HG03095 (cell line): ENCODE data around the gene TTC39C.
A peak's percentile ranks its signal among the peaks of the same experiment; 100 is the strongest.
"Not testable (repeated sequence)": the region's sequence is repeated elsewhere in the genome, so short reads cannot be mapped to it uniquely, and the experiment has no call there.

Source experiments
- ATAC-seq: cut with Tn5 transposase; IDR thresholded peaks from one replicate; pipeline ENCODE4 v1.9.1; 2021; ENCODE audit warnings: moderate library complexity; ENCODE audit not compliant: unreplicated experiment

Gene TTC39C

DNA sequence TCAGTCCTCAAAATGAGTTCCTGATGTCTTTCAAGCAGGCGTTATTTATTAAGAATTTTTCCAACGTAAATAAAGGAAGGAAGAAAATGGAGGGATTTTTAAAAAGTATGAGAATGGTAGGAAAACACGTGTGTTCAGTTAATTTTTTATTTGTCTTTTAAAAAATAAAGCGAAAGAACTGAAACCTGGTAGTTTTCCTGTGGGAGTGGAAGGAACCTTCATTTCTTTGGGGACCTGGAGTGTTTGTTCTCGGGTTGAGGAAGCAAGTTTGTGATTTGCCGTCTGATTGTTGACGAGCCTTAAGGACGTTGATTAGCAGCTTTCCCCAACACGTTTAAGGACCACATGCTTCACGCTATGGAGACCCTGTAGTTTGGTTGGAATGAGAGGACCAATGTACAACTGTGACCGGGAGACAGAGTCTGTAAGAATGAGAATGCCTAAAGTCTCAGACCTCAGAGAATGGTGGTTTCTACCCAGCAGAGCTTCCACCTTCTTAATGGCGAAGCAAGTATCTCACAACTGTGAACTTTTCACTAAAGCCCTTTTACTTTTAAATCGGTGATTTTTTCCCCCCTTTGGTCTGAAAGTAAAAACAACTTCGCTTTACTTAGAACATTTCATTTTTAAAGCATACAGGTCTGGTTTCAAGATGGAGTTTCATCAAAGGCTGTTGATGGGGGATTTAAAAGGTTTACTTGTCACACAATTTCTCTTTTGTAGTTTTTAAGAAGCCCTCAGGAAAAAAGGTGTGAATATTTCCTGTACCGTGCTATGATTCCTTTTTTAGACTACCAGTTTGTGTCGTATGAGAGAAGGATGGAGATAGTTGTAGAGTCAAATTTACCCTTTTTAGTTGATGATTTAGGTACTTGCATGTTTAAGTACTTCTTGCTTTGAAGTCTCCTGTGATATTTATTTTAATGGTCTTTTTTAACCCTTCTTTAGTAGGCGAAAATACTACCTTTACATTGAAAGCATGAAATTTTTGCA is 1.4 kb downstream of the TTC39C start:
- ATAC-seq, result no peak

- no peak for ATAC-seq
Measured at GRCh38 chr18:24016643-24017042, 2.1 kb downstream of the TTC39C start.

DNA sequence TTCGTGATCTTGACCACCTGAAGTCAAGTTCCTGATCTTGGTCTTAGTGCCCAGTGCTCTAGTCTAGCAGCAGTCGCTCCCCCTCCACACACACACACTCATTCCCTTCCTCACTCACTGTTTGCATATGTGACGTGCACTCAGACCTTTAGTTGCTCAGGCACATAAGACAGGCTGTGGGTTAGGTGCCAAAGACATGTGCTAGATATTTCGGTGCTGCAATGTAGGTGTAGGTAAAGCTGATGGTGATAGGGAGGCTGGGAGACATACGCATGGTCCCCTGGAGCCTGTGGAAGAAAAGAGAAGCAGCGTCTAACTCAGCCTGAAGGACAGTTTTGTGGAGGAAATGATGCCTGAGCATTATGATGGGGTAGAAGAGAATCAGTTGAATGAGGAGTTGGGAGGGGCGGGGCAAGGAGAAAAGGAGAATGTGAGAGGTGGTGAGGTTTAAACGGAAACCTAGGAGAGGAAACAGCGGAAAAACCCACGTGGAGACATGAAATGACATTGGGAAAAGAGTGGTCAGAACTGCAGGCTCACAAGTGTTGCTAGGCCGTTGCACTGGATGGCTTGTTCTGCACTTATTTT is 3.8 kb downstream of the TTC39C start:
- no peak for ATAC-seq

GRCh38 chr18:24019641-24020331 is 5.2 kb downstream of the TTC39C start:
- peak; percentile 75 for ATAC-seq

GRCh38 chr18:24021505-24021904 is 7.0 kb downstream of the TTC39C start:
- no peak for ATAC-seq

DNA sequence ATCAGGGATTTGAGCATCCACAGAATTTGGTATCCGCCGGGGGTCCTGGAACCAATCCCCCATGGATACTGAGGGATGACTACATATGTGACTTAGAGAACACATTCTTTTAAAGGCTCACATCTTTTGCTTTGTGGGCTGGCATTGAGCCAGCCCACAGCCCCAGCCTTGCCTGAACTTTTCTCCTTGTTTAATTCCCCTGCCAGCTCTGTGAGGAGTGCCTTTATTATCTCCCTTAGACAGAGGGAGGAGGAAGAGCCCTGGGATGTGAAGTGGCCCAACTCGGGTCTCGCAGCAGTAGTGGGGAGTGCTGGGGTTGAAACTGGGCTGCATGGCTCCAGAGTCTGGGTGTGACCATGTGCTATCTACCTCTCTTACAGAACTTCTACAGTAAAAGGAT is 7.6 kb downstream of the TTC39C start:
- ATAC-seq, result no peak

GRCh38 chr18:24023185-24023814 is 8.7 kb downstream of the TTC39C start:
- no peak for ATAC-seq

- no peak for ATAC-seq
Measured at GRCh38 chr18:24024425-24024824, 9.9 kb downstream of the TTC39C start.

DNA sequence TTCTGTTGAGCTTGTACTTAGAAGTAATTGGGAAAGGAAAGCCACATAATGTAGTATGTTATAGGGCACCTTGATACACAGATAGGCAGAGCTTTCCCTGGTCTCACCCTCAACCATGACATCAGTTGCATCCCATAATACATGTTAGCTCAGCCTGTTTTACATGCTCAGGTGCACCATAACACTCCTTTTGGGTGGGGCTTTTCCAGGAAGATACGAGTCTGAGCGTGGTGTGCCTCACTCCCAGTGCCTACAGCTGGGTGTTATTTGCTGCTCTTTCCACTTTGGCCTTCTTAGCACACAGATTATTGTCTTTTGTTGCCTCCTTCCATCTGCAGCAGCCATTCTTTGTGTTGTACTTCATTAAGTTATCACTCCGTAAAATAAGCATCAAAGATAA is 11.9 kb downstream of the TTC39C start:
- no peak for ATAC-seq

DNA sequence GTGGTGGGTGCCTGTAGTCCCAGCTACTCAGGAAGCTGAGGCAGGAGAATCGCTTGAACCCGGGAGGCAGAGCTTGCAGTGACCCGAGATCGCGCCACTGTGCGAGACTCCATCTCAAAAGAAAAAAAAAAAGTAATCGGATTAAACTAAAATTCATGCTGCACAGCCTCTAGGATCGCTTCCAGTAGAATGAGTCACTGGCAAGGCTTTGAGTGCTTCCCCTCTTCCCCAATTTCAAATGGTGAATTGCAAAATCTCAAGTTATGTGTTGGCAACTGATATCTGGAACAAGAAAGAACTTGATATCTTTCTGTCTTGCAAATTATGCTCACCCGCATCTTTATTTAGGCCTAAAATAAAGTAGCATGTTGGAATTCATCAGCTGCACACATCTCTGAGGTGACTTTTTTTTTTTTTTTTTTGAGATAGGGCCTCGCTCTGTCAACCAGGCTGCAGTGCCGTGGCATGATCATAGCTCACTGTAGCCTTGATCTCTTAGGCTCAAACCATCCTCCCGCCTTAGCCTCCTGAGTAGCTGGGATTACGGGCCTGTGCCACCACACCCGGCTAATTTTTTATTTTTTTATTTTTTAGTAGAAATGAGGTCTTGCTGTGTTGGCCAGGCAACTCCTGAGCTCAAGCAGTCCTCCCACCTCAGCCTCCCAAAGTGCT is 12.7 kb downstream of the TTC39C start:
- no peak for ATAC-seq

GRCh38 chr18:24028946-24029345 is 14.4 kb downstream of the TTC39C start:
- ATAC-seq, result not testable (repeated sequence)

- no peak for ATAC-seq
Measured at GRCh38 chr18:24031318-24031717, 16.8 kb downstream of the TTC39C start.

DNA sequence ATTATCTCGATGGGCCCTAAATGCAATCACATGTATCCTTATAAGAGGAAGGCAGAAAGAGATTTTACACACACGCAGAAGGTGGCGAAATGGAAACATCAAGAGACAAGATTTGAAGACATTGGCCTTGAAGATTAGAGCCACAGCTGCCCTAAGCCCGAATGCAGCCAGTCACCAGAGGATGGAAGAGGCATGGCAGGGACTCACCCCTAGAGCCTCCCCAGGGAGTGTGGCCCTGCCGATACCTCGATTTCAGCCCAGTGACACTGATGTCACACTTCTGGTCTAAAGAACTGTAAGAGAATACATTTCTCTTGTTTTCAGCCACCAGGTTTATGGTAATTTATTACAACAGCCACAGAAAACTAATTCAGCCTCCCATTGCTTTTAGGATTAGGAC is 17.4 kb downstream of the TTC39C start:
- ATAC-seq, result peak; percentile 79

DNA sequence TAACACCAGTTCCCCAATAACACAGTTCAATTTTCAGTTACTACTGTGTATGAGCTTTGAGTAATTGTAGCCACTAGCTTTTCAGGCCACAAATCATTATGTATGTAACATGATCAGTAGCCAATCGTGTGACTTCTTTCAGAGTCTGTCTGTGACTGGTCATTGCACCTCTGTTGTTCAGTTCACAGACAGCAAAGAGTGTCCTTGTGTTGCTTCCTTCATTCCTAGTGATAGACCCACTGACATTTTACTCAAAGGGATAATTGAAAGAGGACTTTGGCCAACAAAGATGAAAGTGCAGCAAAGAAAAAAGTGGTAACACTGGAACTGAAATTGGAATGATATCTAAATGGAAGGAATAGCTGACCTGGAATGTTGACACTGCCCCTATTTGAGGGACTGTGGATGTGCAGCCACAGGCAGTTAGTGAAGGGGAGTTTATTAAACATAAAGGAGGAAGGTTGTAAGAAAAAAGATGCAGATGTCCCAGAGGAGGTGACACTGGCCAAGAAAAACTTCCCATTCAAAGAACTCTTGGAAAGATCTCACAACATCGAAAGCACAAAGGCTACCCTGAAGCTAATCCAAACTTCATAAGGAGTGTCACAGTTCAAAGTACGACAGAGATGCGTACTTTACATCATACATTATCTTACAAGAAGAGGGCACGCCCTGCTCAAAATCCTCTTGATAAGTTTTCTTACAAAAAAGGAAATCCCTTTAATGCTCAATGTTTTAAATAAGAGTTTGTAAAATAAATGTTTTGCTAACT is 19.3 kb downstream of the TTC39C start:
- no peak for ATAC-seq

- no peak for ATAC-seq
Measured at GRCh38 chr18:24035316-24035715, 20.8 kb downstream of the TTC39C start.

DNA sequence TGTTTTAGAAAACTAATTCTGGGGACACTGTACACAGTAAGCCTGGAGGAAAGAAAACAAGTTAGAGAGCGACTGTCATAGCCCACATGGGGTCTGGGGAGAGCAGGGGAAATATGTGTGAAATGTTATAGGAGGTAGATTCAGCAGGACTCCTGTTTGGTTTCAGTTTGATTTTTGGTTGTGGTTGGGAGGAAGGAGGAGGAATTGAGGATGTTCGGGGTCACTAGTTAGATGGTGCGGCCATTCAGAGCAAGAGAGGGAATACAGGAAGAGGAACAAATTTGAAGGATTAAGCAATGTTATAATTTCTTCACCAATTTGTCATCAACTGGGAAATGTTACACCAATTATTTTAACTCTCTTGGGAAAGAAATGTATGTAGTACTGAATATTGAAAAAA is 25.1 kb downstream of the TTC39C start:
- ATAC-seq, result no peak

DNA sequence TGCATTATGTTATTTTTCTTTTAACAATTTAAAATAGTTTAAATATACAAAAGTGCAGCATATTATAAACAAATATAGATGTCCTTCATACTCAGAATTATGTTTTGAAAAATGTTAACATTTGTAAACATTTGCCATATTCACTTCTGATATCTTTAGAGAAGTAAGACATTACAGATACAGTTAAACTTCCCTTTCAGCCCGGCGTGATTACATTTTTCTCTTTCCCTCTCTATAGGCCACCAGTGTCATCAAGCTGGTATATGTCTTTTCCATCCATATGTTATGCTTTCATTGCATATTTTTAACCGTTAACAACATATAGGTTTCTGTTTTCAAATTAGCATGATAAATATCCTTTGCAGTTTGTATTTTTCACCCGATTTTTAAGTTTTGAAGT is 27.1 kb downstream of the TTC39C start:
- ATAC-seq, result no peak

DNA sequence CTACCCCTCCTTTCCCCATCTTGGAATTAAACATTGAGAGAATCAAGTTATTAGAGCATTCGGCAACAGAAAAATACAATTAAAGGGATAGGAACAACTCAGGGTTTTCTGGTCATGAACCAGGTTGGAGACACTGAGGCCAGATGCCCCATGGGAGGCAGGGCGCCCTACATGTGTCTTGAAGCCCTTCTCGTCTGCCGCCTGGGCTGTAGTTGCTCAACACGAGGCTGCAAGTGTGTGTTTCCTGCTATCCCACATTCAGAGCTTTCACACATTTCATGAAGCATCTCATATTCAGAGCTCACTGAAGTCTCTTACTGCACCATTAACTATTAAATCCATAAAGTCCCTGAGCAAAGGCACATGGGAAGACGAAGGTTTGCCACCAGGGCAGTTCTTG is 28.8 kb downstream of the TTC39C start:
- no peak for ATAC-seq

DNA sequence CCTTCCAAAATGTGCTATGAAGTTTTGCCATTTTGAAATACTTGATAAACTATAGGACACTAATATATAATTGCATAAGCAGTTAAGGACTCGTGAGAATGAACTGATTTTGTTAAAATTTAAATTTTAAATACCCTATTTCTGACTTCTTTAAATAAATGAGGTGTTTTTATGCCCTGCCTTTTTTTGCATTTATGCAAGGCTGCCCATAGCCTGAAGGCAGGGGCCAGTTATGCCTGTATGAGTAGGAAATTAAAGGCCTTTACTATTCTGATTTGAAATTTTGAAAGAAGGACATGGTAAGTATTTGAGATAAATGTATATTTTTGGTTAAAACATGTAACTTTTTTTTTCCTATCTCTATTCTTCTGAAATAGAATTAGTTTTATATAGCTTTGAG is 33.7 kb downstream of the TTC39C start:
- ATAC-seq, result no peak

DNA sequence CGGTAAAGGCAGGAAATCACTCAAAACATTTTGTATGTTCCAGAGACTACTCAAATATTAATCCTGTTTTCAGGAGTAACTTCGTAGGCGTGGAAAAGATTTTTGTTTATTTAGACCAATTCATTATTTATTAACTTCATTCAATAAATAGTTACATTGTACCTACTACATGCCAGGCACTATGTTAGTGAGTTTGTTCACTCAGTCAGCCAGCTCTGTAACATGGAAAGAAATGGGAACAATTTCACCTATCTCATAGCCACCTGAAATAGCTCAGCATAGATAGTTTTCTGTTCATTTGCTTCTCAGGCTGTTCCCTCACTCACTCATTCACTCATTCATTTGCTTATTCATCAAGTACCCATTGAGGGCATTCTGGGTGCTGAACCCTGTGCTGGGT is 34.6 kb downstream of the TTC39C start:
- ATAC-seq, result no peak
